GM12875 (cell line): ENCODE measurements around the gene CCDC88C.

Experiments
- H3K4me3 ChIP-seq: one replicate; pipeline ENCODE4 v1.5.1; 2011; ENCODE audit warnings: low read depth, low read length, control low read depth
- TF ChIP-seq, protein P1 (sequence below): IDR thresholded peaks from 2 replicates; pipeline ENCODE4 v1.5.1; 2011; ENCODE audit warnings: low read depth, mild to moderate bottlenecking, control low read depth, inconsistent platforms, low read length, moderate library complexity, borderline replicate concordance; ENCODE audit not compliant: insufficient read depth

CCDC88C gene

DNA sequence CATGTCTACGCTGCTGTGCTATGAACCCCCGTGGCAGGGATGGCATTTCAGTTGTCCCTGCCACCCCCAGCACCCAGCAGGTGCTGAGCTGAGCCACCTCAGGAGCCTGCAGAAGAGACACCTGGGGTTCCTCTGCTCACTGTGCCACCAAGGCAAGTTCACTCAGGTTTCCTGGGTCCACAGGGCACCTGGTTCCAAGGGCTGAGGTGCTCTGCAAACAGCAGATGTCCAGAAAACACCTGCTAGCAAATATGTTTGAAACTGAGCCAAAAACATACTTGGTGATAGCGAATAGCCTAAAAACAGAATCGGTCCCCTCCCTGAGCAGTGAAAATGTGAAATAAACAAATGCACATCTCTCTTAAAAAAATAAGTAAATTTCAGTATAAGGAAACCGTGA lies 137.5 kb downstream of the CCDC88C start:
- TF ChIP-seq, protein P1, sequence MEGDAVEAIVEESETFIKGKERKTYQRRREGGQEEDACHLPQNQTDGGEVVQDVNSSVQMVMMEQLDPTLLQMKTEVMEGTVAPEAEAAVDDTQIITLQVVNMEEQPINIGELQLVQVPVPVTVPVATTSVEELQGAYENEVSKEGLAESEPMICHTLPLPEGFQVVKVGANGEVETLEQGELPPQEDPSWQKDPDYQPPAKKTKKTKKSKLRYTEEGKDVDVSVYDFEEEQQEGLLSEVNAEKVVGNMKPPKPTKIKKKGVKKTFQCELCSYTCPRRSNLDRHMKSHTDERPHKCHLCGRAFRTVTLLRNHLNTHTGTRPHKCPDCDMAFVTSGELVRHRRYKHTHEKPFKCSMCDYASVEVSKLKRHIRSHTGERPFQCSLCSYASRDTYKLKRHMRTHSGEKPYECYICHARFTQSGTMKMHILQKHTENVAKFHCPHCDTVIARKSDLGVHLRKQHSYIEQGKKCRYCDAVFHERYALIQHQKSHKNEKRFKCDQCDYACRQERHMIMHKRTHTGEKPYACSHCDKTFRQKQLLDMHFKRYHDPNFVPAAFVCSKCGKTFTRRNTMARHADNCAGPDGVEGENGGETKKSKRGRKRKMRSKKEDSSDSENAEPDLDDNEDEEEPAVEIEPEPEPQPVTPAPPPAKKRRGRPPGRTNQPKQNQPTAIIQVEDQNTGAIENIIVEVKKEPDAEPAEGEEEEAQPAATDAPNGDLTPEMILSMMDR, result no peak
- H3K4me3 ChIP-seq, result no peak overlapping the region

DNA sequence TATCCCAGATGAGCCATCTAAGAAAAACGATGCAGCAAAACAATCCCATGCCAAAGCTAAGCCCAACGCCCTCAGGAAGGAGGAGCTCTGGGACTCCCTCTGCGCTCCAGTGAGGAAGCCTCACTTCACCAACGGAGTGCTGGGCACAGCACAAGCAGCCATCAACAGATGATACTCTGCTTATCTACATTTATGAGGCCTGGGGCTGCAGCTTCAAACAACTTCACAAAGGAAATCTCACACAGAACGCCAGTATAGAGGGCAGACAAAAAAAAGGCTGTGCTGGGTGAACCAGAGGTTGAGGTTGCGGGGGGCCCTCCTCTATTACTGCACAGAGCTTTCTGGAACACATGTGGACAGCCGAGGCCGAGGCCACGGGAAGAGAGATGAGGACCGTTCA lies 138.3 kb downstream of the CCDC88C start:
- TF ChIP-seq, protein P1, result no peak
- H3K4me3 ChIP-seq, result no peak overlapping the region

DNA sequence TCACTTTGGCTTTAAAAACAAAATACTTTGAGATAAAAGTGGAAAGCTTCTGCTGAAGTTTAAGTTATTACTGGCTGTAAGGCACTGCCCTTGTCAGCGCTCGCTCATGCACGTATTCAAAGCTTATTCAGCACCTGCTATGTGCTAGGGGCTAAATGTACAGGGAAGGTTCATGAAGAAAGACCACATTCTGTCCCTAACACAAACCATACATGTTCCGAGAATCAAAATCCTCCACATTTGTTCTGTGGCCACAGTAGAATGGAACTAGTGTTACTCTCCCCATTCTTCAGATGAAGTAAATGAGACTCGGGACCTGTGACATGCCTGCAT lies 139.3 kb downstream of the CCDC88C start:
- TF ChIP-seq, protein P1, result no peak
- H3K4me3 ChIP-seq, result no peak overlapping the region

DNA sequence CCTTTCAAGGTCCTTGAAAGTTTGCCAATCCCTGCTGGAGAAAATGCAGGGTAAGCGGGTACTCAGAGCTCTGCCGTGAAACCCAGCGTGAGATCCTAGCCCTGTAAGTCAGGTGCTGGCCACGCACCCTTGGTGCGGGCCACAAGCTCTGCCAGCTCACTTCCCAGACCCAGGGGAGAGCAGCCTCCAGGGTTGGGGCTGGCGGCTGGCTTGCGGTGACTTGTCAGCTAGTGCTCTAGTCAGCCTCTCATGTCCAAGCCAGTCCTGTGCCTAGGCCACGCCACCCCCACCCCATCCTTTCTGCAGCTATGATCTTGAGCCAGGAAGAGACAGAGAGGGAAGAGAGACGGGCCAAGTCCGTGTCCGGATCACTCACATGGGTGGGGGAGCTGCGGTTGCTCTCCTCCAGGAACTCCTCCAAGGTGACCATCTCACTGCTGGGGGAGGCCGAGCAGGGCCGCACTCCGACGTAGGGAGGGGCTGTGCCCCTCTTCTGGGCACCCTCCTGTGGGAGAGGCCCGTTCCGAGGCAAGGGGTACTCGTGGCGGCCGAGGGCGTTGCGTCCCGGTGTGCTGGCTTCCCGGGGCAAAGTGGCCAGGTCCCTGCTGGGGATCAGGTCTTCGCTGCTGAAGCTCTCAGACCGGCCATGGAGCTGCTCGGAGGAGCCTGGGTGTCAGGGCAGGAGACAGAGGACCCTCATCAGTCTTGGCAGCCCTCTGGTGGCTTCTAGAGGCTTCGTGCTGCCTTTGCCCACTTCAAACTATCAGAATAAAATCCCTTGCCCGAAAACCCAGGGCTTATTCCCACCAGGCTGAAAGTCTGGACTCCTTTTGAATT lies 139.9 kb downstream of the CCDC88C start:
- H3K4me3 ChIP-seq, result no peak overlapping the region
- TF ChIP-seq, protein P1, result no peak

DNA sequence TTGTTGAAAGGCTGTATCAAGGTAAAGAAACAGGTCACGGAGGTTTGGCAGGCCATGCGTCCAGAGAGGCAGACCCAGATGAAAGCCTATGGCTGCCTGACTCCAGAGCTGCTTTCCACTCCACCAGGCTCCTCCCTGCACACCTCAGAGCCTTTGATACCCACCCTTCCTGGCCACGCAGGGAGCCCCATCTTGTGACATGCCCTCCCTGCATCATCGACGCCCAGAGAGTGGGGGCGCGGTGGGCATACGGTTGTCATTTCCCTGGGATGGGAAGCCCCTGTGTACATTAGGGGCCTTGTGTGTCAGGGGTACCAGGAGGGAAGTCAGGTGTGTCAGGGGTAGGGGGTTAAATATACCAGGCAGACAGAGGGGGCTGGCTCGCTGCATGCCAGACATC lies 142.8 kb downstream of the CCDC88C start:
- TF ChIP-seq, protein P1, result no peak
- H3K4me3 ChIP-seq, result no peak overlapping the region

DNA sequence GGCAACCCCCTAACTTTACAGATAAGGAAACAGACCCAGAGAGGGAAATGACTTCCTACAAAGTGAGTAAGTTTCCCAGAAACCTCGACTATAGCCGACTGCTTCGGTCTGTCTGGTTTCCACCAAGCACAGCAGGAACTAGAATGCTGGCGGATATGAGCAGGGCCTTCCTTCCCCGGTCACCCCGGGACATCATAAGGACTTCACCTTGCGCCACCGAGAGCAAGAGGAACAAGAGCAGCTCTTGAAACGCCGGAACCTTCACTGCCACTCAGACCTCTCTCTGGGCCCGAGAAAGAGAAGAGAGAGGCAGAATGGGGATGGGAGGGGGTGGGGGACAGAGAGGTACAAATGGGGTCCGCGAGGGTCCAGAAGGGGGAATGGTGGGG lies 143.7 kb downstream of the CCDC88C start:
- H3K4me3 ChIP-seq, result no peak overlapping the region
- TF ChIP-seq, protein P1, result no peak

DNA sequence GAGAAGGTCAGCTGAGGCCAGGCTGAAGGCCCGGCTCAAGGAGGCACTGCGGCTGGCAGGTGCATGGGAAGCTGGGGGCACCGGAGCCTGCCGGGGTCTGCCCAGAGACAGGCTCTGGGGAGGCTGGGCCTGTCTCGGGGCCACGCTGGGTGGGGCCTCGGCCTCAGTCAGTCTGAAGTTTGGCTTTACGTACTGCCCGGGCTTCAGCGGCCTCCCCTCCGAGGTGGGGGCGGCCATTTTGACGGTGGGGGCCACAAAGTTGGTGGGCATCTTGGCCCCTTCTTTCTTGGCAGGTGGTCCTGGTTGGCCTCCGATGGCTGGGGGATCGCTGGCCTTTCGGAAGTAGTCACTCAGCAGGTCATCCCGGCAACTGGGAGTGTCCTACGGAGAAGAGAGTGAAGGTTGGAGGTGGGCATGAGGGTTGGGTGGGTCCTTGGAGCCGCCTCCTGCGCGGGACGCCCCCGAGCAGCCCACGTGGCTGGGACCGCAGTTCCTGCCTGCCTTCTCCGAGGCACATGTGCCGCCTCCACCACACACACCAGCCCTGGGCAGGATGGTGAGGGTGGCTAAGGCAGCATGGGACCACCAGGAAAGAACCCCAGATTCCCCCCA lies 144.2 kb downstream of the CCDC88C start:
- TF ChIP-seq, protein P1, result no peak
- no peak overlapping the region for H3K4me3 ChIP-seq
